T-helper 1 cell treated with Interleukin-12 subunit alpha and Interleukin-12 subunit beta and Interleukin-4 antibody, amounts not matched to agents 30 ng/mL and 1 ng/mL, for 36 hours (primary cell): ENCODE results near the gene SPTBN4. TPM values are rescaled to one million over a fixed set of nuclear protein-coding genes. Genes with fewer than 3 reads are reported as not detected.
"Not testable (repeated sequence)": the region's sequence is repeated elsewhere in the genome, so short reads cannot be mapped to it uniquely, and the experiment has no call there.

Source experiments
- intact Hi-C: fragments of 100-400 bp; cut with micrococcal nuclease; formaldehyde crosslinking; loops from one replicate; pipeline ENCODE4 v1.15.1; 2024
- total RNA-seq: library from RNA; stranded (reverse); gene quantifications from 2 replicates; pipeline ENCODE4 v1.2.3, GENCODE V29; 2022

Gene SPTBN4
- total RNA-seq, 1 donor from 2014 or later = 0.15 TPM

- intact Hi-C loops = loop anchor here (1.0 kb wide), 2 partner anchors 8 to 10 kb away; partner anchors contain the start of gene SERTAD1
Observed at GRCh38 chr19:40433391-40434216, 33.2 kb upstream of the SPTBN4 start.

GRCh38 chr19:40438284-40438683 is 28.5 kb upstream of the SPTBN4 start:
- intact Hi-C loops = no loop called here

- intact Hi-C loops = loop anchor here (2.0 to 10.0 kb wide), 7 partner anchors 163 to 1093 kb away; partner anchors contain the start of genes COQ8B, DYRK1B, HNRNPUL1 and ITPKC
Observed at GRCh38 chr19:40441719-40442253, 25.0 kb upstream of the SPTBN4 start.

GRCh38 chr19:40442328-40443130 is 24.3 kb upstream of the SPTBN4 start:
- intact Hi-C loops = loop anchor here (1.0 to 10.0 kb wide), 15 partner anchors 9 to 1092 kb away; partner anchors contain the start of genes BCKDHA, BLVRB, COQ8B and DYRK1B

- intact Hi-C loops = loop anchor here (1.0 to 10.0 kb wide), 15 partner anchors 10 to 1091 kb away; partner anchors contain the start of genes BCKDHA, BLVRB, COQ8B and DYRK1B
Observed at GRCh38 chr19:40443131-40443999, 23.4 kb upstream of the SPTBN4 start.

- intact Hi-C loops = loop anchor here (1.0 to 10.0 kb wide), 23 partner anchors 11 to 1091 kb away; partner anchors contain the start of genes AKT2, BCKDHA, BLVRB and C19orf47
Observed at GRCh38 chr19:40444000-40444824, 22.6 kb upstream of the SPTBN4 start, which contains the start of gene SERTAD3. SERTAD3 (minus strand) TSS chr19:40444335; CDS start chr19:40442080, 2,255 bp downstream.

GRCh38 chr19:40444825-40445312 is 21.9 kb upstream of the SPTBN4 start:
- intact Hi-C loops = loop anchor here (1.0 to 10.0 kb wide), 14 partner anchors 97 to 1090 kb away; partner anchors contain the start of genes AKT2, C19orf47, COQ8B and DYRK1B

GRCh38 chr19:40445780-40446262 is 21.0 kb upstream of the SPTBN4 start:
- intact Hi-C loops = loop anchor here (10.0 kb wide), 2 partner anchors 269 to 1089 kb away; partner anchors contain the start of genes COQ8B and ITPKC

GRCh38 chr19:40446263-40446784 is 20.5 kb upstream of the SPTBN4 start:
- intact Hi-C loops = loop anchor here (10.0 kb wide), 2 partner anchors 268 to 1088 kb away; partner anchors contain the start of genes COQ8B and ITPKC

GRCh38 chr19:40449506-40449905 is 17.3 kb upstream of the SPTBN4 start:
- intact Hi-C loops = loop anchor here (10.0 kb wide), 2 partner anchors 265 to 1085 kb away; partner anchors contain the start of genes COQ8B and ITPKC

GRCh38 chr19:40450664-40451063 is 16.1 kb upstream of the SPTBN4 start:
- intact Hi-C loops = no loop called here

GRCh38 chr19:40452016-40452415 is 14.8 kb upstream of the SPTBN4 start:
- intact Hi-C loops = no loop called here

- intact Hi-C loops = no loop called here
Observed at GRCh38 chr19:40453151-40453735, 13.6 kb upstream of the SPTBN4 start.

GRCh38 chr19:40453943-40454342 is 12.9 kb upstream of the SPTBN4 start:
- intact Hi-C loops = not testable (repeated sequence)

- intact Hi-C loops = no loop called here
Observed at GRCh38 chr19:40457048-40457447, 9.8 kb upstream of the SPTBN4 start.

GRCh38 chr19:40457953-40458596 is 8.7 kb upstream of the SPTBN4 start:
- intact Hi-C loops = no loop called here

GRCh38 chr19:40458597-40458974 is 8.2 kb upstream of the SPTBN4 start:
- intact Hi-C loops = no loop called here

- intact Hi-C loops = no loop called here
Observed at GRCh38 chr19:40460185-40460584, 6.6 kb upstream of the SPTBN4 start.
